Tibial nerve (tissue), 4 donors: Measurements from ENCODE around the gene RAB24.

ENCODE experiments used
- EP300 ChIP-seq, 2 donors: sonication (generic); formaldehyde crosslinking; IDR thresholded peaks; one replicate each; pipeline ENCODE4 v1.6.1; 2017; ENCODE audit warnings: antibody characterized with exemption in 2 of 2, mild to moderate bottlenecking in 1 of 2
- POLR2A ChIP-seq, 2 donors: fragments of 450-650 bp; IDR thresholded peaks; one replicate each; pipeline ENCODE4 v1.6.1; 2017; ENCODE audit warnings: antibody characterized with exemption in 2 of 2, mild to moderate bottlenecking in 2 of 2, moderate library complexity in 2 of 2
- TF ChIP-seq, protein P1 (sequence below), 5 experiments: fragments of 200-600 bp in 3 of 5; fragments of 450-650 bp in 2 of 5; sonication (generic) in 3 of 5; IDR thresholded peaks; one replicate each; pipeline ENCODE4 v1.5.1; 2016 to 2019; ENCODE audit warnings: antibody characterized with exemption in 5 of 5, mild to moderate bottlenecking in 3 of 5, moderate library complexity in 2 of 5

DNA sequence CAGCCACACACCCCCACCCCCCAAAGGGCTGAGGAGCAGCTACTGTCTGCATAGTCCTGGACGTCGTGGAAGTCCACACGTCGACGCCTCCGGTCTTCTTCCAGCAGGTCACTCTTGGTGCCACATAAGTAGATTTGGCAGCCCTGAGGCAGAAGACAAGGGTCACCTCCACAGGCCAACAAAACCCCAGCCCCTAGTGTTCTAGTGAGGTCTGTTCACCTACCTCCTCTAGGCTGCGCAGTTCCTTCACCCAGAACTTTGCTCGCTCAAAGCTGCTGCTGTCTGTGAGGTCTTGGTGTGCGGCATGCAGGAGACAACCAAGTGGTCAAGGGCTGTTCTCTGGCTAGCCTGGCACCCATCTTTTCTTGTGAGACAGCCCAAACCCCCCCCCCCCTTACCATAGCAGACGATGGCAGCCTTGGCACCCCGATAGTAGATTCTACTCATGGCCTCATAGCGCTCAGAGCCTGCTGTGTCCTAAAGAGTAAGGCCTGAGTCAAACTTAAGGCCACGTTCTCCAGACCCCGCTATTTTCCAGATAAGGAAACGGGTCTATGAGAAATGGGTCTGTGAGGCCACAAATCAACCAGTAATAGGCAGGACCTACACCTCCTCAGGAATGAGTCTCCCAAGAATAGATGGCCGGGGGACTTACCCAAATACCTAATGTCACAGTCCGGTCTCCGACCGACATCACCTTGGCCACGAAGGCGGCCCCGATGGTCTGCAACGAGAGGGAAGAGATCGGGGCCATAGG is 987 bp downstream of the RAB24 start:
- TF ChIP-seq, protein P1, sequence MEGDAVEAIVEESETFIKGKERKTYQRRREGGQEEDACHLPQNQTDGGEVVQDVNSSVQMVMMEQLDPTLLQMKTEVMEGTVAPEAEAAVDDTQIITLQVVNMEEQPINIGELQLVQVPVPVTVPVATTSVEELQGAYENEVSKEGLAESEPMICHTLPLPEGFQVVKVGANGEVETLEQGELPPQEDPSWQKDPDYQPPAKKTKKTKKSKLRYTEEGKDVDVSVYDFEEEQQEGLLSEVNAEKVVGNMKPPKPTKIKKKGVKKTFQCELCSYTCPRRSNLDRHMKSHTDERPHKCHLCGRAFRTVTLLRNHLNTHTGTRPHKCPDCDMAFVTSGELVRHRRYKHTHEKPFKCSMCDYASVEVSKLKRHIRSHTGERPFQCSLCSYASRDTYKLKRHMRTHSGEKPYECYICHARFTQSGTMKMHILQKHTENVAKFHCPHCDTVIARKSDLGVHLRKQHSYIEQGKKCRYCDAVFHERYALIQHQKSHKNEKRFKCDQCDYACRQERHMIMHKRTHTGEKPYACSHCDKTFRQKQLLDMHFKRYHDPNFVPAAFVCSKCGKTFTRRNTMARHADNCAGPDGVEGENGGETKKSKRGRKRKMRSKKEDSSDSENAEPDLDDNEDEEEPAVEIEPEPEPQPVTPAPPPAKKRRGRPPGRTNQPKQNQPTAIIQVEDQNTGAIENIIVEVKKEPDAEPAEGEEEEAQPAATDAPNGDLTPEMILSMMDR (IDR thresholded peaks at IDR 0.05): no peak
- no peak for TF ChIP-seq POLR2A (IDR thresholded peaks at IDR 0.05)
- TF ChIP-seq EP300 (IDR thresholded peaks at IDR 0.05): no peak
